GM21737 (cell line): ENCODE data around the gene PMP22.

Experiments
- ATAC-seq: cut with Tn5 transposase; IDR thresholded peaks from one replicate; pipeline ENCODE4 v1.9.1; 2021; ENCODE audit warnings: mild to moderate bottlenecking, moderate library complexity; ENCODE audit not compliant: unreplicated experiment

PMP22 gene

GRCh38 chr17:15265131-15265530 is at the start of gene PMP22:
Gene PMP22 (minus strand): TSS chr17:15265326. CDS start chr17:15260727, 4,599 bp downstream.
- no peak for ATAC-seq

GRCh38 chr17:15311996-15312395 is 46.9 kb upstream of the PMP22 start:
- no peak for ATAC-seq

DNA sequence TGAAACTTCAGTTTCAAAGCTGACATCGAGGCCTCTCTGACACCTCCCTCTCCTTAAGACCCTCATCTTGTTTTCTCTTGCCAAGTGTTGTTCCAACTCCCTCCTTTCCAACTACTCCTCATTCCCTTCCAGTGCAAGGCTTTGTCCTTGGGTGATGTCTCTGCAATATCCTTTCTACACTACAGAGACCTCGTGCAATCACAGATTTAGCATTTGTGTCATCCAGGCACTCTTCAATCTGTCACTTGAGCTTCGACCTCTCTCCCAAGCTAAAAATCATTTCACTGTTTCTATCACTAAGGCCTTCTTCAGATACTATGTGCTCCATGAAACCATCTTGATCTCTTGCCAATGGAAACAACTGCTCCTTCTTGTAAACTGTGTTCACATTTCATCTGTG is 44.7 kb upstream of the PMP22 start:
- ATAC-seq, result no peak

GRCh38 chr17:15309236-15309635 is 44.1 kb upstream of the PMP22 start:
- ATAC-seq, result no peak

- ATAC-seq, result no peak
These were observed 43.6 kb upstream of the PMP22 start for GRCh38 chr17:15308758-15309157.

- ATAC-seq, result no peak
These were observed 42.6 kb upstream of the PMP22 start for GRCh38 chr17:15307710-15308111.

- ATAC-seq, result no peak
These were observed 38.7 kb upstream of the PMP22 start for GRCh38 chr17:15303851-15304250.

- no peak for ATAC-seq
These were observed 38.1 kb upstream of the PMP22 start for GRCh38 chr17:15303268-15303667.

- no peak for ATAC-seq
These were observed 36.7 kb upstream of the PMP22 start for GRCh38 chr17:15301845-15302244.

- no peak for ATAC-seq
These were observed 33.0 kb upstream of the PMP22 start for GRCh38 chr17:15298176-15298575.

DNA sequence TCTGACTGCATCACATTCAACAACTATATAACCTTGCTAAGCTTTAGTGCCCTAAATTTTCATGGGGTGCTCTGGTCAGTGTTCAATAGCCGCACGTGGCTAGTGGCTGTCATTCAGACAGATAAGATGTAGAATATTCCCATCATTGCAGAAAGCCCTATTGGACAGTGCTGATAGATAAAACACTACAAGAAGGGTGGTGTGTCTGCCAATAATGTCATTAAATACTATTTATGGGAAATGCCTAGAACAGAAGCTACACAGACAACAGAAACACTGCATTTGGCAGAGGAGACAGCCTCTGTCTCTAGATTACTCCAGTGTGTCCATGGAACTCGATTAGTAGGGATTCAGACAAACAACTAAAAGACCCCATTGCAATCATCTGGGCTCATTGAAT is 28.4 kb upstream of the PMP22 start:
- no peak for ATAC-seq

DNA sequence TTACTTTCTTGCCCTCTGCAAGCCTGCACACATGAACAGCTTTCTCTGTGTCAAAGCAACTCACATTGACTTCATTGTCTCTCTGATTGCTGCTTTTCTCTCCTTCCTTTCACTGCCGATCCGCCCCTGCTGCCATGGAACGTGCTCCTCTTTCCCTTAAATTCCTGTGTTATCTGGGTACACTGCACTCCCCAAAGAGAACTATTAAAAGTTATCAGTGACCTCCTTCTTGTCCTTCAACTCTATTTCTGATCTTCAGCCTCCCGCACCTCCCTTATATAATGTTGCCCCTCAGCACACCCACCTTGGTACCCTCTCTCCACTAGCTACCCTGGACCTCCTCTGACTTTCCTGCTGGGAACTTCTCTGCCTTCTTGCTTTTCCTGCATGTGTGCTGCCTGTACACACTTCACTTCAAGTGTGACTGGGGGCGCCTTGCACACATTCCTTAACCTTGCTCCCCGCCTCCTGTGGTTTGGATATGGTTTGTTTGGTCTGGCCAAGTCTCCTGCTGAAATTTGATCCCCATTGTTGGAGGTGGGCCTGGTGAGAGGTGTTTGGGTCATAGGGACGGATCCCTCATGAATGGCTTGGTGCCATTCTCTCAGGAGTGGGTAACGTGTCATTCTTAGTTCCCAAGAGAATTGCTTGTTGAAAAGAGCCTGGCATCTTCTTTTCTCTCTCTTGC is 26.7 kb upstream of the PMP22 start:
- no peak for ATAC-seq

GRCh38 chr17:15290605-15291004 is 25.5 kb upstream of the PMP22 start:
- ATAC-seq, result no peak

DNA sequence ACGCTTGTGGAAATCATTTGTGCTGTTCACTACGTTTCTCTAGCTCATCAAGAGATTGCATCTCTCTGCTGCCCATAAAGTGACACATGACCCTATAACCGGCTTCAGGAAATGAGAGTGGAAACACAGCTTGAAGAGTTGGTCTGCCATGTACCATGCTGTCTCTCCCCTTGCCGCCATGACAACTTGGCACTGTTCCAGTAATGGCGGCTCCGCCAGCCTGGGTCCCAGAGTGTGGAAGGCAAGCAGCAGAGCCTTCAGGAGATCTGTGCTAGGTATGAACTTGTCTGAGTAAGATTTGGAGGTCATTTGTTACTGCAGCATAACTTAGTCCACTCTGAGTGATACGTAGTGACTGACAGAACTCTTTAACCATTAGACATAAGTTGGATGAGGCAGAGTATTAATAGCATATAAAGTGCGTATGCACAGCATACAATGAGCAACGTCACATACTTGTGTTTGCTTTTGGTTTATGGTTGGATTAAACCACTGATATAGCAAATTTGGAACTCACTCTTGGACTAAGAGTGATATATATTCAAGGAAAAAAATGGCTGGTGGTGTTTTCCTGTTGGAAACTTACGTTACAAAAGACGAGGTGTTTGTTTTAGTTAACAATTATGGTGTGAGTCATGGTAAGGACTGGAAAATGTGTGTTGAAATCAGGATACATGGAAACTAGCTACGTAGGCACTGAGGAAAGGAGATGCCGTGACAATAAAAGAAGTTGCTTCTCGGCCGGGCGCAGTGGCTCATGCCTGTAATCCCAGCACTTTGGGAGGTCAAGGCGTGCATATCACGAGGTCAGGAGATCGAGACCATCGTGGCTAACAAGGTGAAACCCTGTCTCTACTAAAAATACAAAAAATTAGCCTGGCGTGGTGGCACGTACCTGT is 24.4 kb upstream of the PMP22 start:
- ATAC-seq, result no peak

DNA sequence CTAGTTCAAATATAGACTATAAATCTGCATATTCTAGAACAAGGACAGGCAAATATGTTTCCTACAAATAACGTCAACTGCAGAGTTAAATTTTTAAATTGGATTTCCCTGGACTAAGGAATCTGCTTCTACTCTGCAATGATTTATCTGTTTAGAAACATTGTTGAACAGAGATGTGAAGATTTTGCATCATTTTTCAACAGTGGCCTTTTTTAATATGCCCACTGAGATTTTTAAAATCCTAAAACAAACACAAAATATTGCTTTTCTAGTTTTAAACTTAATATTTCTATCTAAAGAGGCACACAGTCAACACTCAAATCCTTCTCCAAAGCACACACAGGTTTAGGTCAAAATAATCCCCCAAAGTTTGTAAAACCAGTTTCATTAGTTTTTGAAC is 23.7 kb upstream of the PMP22 start:
- ATAC-seq, result no peak

DNA sequence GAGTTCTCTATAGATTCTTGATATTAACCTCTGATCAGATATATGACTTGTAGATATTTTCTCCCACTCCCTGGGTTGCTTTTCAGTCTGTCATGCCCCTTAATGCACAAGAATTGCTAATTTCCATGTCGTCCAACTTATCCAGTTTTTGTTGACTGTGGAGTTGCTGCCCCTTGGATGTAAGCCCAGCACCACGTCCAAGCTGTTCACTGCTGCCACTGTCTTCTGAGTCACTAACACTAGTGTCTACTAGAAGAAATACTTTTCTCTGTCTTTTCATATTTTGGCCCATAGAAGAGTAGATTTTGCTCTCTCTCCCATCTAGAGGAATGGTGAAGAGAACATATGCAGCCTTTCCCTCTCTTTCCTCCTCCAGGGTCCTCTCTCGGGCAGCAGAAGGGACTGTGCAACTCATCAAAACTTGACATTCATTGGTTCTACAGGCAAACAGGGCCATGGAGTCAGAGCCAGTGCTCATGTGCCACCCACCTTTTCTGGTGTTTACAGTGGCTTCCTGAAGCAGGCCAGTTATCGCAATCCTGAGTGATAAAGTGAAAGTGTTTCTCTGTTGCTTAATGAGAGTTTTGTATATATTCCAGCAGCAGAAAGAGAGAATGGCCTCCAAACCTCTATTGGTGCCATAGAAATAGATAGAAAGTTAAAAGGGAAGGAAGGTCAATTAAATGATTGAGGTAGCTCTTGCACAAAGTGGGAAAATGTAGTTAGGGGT is 22.6 kb upstream of the PMP22 start:
- no peak for ATAC-seq

DNA sequence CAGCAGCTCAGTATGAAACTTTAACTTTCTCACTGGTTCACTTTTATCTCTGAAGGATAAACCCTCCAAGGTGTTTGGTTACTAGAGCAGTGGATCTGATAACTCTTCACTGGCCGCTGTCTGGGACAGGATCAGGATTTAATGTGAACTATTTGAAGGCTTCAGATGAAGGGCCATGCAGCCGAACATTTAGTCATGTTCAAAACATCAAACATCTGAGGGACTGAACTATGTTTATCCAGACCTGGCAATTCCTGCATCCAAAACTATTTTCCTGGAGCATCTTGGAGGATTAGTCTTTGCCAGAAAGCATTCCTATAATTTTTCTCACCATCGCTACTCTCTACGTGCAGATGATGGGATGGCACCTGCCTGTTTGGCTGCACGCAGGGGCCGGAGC is 20.3 kb upstream of the PMP22 start:
- ATAC-seq, result no peak

GRCh38 chr17:15284537-15284936 is 19.4 kb upstream of the PMP22 start:
- ATAC-seq, result no peak

GRCh38 chr17:15284107-15284506 is 19.0 kb upstream of the PMP22 start:
- no peak for ATAC-seq

DNA sequence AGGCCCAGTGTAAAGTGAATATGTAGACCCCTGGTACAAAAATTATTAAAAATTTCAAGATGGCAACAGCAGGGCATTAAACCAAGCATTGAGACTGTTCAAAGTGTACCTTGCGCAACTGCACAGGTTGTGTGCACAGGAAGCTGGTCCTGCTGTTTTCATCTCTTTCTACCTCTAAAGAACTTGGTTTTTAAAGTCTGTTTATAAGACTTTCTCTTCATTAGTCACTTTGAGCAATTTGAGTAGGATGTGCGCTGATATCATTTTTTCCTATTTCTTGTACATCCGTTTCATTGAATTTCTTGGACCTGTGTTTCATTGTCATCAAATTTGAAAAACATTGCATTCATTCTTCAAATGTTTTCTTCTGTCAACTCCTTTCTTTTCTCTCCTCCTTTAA is 16.8 kb upstream of the PMP22 start:
- ATAC-seq, result no peak

DNA sequence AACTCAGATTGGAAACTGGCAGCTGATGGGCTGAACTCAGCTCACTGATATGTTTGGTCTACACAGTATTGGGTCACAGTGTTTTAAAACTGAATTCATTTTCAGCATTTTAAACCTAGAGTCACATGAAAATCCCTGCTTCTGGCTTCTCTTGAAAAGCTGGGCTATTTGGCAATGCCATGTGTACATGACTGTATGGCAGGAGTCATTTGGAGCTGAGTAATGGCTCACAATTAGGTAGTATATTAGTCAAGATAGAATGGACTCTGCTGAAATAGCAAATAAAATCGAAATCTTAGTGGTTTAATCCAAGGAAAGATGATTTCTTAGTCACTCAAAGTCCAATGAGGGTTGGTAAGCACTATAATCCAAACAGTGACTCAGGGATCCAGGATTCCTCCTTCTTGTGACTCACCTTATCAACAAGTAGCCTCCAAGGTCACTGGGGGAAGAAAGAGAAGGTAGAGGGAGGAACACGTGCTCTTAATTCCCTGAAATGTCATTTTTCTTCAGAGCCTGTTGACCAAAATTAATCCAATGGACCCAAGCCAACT is 13.9 kb upstream of the PMP22 start:
- ATAC-seq, result no peak
